HEK293T (cell line): ENCODE results near the gene TNIK.

Source experiments
- CTCF ChIA-PET: fragments of 350-600 bp; formaldehyde crosslinking; extraction: SDS; loops from one replicate; lab custom pipeline; 2021; ENCODE audit warnings: antibody characterized with exemption, inconsistent platforms; lab: Yijun Ruan, JAX
- POLR2A ChIA-PET: fragments of 350-600 bp; formaldehyde crosslinking; extraction: SDS; loops from one replicate; lab custom pipeline; 2020; ENCODE audit warnings: antibody characterized with exemption, inconsistent platforms; lab: Yijun Ruan, JAX
- DNase-seq: peaks from one replicate; pipeline ENCODE4 v3.0.0; 2012; ENCODE audit warnings: mixed read lengths; ENCODE audit errors: extremely low spot score
- ARNT ChIP-seq: fragments of 450-650 bp; IDR thresholded peaks from 2 replicates; pipeline ENCODE4 v1.6.1; 2017; ENCODE audit warnings: mild to moderate bottlenecking
- BHLHE40 ChIP-seq: fragments of 450-650 bp; IDR thresholded peaks from 2 replicates; pipeline ENCODE4 v1.6.1; 2016; ENCODE audit warnings: mild to moderate bottlenecking, moderate library complexity, borderline replicate concordance
- CTBP1 ChIP-seq: fragments of 450-650 bp; IDR thresholded peaks from 2 replicates; pipeline ENCODE4 v1.6.1; 2016; ENCODE audit warnings: borderline replicate concordance
- ELF4 ChIP-seq: fragments of 450-650 bp; IDR thresholded peaks from 2 replicates; pipeline ENCODE4 v1.6.1; 2017; ENCODE audit warnings: antibody characterized with exemption
- FOXA1 ChIP-seq: fragments of 450-650 bp; IDR thresholded peaks from 2 replicates; pipeline ENCODE4 v1.6.1; 2016; ENCODE audit warnings: mild to moderate bottlenecking
- FOXK2 ChIP-seq: fragments of 450-650 bp; IDR thresholded peaks from 2 replicates; pipeline ENCODE4 v1.6.1; 2016; ENCODE audit warnings: mild to moderate bottlenecking
- FOXM1 ChIP-seq: fragments of 450-650 bp; IDR thresholded peaks from 2 replicates; pipeline ENCODE4 v1.6.1; 2017; ENCODE audit warnings: mild to moderate bottlenecking, borderline replicate concordance
- HDGF ChIP-seq: fragments of 450-650 bp; IDR thresholded peaks from 2 replicates; pipeline ENCODE4 v1.6.1; 2017; ENCODE audit warnings: antibody characterized with exemption, borderline replicate concordance
- L3MBTL2 ChIP-seq: fragments of 450-650 bp; conservative IDR thresholded peaks from 2 replicates; pipeline ENCODE4 v1.6.1; 2016; ENCODE audit warnings: mild to moderate bottlenecking
- LEF1 ChIP-seq: fragments of 450-650 bp; IDR thresholded peaks from 2 replicates; pipeline ENCODE4 v1.6.1; 2017; ENCODE audit warnings: mild to moderate bottlenecking, borderline replicate concordance
- NFRKB ChIP-seq: fragments of 450-650 bp; IDR thresholded peaks from 2 replicates; pipeline ENCODE4 v1.6.1; 2016; ENCODE audit warnings: mild to moderate bottlenecking, moderate library complexity
- SP1 ChIP-seq: fragments of 450-650 bp; IDR thresholded peaks from 2 replicates; pipeline ENCODE4 v1.6.1; 2017
- SUZ12 ChIP-seq: fragments of 450-650 bp; IDR thresholded peaks from 2 replicates; pipeline ENCODE4 v1.6.1; 2016; ENCODE audit warnings: mild to moderate bottlenecking
- TARDBP ChIP-seq: fragments of 450-650 bp; IDR thresholded peaks from 2 replicates; pipeline ENCODE4 v1.6.1; 2016
- ZNF384 ChIP-seq: fragments of 450-650 bp; IDR thresholded peaks from 2 replicates; pipeline ENCODE4 v1.6.1; 2016
- TF ChIP-seq, protein P1 (sequence below): fragments of 450-650 bp; IDR thresholded peaks from 2 replicates; pipeline ENCODE4 v1.6.1; 2016

TNIK gene

DNA sequence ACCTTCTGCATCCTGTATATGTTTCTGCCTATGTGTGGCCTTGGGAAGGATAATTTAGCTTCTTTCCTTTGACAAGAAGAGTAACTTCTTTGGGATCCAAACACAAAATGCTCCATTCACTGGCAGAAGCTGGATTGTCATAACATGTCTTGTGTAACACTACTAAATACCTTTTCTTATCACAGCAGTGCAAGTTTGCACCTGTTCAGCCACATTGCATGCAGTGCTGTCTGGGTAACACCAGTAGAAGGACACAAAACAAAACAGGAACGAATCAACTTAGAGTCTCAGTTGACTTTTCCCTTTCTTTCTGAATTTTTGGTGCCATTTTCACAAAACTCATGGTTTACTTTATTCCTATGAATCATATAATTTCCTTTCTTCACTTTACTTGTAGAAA, 43.6 kb upstream of the TNIK start:
- CTCF ChIA-PET, result no interaction called here
- no peak for DNase-seq
- TF ChIP-seq FOXA1 (no peak), FOXM1 (no peak), NFRKB (no peak), LEF1 (no peak), CTBP1 (no peak), HDGF (no peak), SUZ12 (no peak), ZNF384 (no peak), TARDBP (no peak), ARNT (no peak), L3MBTL2 (no peak), SP1 (no peak), BHLHE40 (no peak), FOXK2 (no peak), ELF4 (no peak)
- TF ChIP-seq, protein P1, sequence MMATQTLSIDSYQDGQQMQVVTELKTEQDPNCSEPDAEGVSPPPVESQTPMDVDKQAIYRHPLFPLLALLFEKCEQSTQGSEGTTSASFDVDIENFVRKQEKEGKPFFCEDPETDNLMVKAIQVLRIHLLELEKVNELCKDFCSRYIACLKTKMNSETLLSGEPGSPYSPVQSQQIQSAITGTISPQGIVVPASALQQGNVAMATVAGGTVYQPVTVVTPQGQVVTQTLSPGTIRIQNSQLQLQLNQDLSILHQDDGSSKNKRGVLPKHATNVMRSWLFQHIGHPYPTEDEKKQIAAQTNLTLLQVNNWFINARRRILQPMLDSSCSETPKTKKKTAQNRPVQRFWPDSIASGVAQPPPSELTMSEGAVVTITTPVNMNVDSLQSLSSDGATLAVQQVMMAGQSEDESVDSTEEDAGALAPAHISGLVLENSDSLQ, result no peak
- POLR2A ChIA-PET, result no interaction called here

DNA sequence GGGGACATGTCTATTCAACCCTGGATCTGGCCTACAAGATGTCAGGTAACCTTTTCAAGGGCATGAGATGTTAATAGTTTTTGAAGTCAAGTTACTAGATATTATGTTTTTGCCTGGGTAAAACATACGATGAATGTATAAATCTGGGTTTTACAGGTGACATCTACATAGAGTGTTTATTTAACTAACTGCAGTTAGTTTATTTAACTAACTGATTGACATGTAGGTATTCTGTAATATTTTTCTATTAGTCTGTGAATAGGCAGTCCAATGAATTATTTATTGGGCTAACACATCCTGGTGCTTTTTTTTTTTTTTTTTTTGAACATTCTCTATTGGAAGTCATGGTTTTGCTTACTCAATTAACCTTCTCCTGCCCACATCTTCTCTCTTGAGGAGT, 38.7 kb upstream of the TNIK start:
- no peak for TF ChIP-seq FOXA1
- TF ChIP-seq, protein P1, result peak; percentile 65
- DNase-seq, result no peak
- POLR2A ChIA-PET, result no interaction called here
- CTCF ChIA-PET, result interaction anchor here (0.7 kb wide), 1 partner anchor 9 kb away, joined by 6 read pairs; no protein-coding TSS in a partner anchor

DNA sequence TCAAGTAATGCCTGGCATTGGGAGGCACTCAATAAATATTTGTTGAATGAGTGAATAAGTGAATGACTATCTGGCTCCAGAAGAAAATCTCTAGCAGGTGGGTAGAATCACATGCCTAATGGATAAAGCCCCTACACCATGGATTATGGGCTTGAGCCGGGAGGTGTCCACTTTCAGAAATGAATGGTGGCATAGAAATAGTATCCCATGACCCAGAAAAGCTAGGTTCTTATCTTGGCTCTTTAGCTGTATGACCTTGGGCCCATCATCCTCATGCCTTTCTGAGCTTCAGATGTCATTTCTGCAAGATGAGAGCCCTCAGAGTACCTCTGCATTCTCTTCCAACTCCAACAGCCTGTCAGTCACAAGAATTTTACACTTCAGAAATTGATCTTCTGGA, 37.3 kb upstream of the TNIK start:
- CTCF ChIA-PET, result interaction anchor here (0.6 kb wide), 1 partner anchor 55 kb away, joined by 3 read pairs; no protein-coding TSS in a partner anchor
- no peak for DNase-seq
- POLR2A ChIA-PET, result no interaction called here
- no peak for TF ChIP-seq FOXA1
- no peak for TF ChIP-seq ARNT
- TF ChIP-seq LEF1, result no peak
- TF ChIP-seq TARDBP, result no peak
- TF ChIP-seq CTBP1, result no peak
- TF ChIP-seq ZNF384, result no peak
- TF ChIP-seq FOXK2, result no peak
- no peak for TF ChIP-seq L3MBTL2
- TF ChIP-seq BHLHE40, result no peak
- no peak for TF ChIP-seq SUZ12
- TF ChIP-seq NFRKB, result no peak
- TF ChIP-seq HDGF, result no peak
- TF ChIP-seq FOXM1, result no peak

DNA sequence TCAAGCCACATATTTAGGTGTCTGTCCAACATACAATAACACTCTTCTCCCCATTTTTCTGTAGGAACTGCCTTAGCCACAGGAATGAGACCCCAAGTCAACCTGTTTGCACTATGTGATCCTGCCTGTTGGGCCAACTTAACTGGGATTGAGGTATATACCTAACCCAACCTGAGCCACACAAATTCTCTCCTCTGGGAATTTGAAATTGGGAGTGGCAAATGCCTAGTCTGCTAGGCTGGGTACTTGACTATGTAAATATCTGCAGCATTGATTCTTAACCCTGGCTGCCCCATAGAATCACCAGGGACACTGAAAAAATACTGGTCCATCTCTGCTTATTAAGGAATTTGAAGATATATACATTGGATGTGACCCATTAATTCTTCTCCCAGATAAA, 35.2 kb upstream of the TNIK start:
- no peak for TF ChIP-seq HDGF
- TF ChIP-seq TARDBP, result no peak
- TF ChIP-seq L3MBTL2, result no peak
- TF ChIP-seq LEF1, result no peak
- no peak for TF ChIP-seq NFRKB
- ChIA-PET POLR2A (no interaction called here), CTCF (no interaction called here)
- DNase-seq, result no peak

DNA sequence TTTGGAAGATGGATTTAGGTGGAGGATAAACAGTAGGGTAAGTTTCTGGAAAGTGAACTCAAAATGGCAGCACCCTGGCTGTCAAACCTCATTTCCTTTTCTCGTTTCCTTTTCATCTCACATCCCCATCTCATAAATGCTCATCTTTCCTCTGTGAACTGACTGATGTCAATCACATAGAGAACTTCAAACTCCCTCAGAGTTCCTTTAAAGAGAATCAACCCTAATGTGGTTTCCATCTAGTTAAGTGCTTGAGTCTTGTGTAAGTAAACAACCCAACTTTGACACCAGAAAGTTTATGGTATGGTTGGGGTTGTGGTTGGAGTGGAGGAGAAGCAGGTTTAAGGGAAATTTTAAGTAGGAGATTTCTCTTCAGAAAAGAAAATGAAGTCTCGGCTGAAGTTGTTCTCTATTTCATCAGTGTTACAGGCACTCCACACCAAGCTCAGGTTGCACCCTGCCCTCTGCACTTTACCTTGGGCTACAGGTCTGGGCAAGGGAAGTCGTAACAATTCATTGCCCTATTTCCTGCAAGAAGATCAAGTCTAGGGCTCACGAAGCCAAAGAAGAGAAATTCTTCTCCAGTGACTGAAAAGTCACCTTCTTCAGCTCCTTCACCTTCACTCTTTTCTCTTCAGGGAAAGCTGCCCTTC, 34.4 kb upstream of the TNIK start:
- ChIA-PET POLR2A (no interaction called here), CTCF (no interaction called here)
- TF ChIP-seq CTBP1 (no peak), HDGF (no peak), ZNF384 (no peak), SP1 (no peak), LEF1 (no peak), ELF4 (no peak), ARNT (no peak), NFRKB (no peak), SUZ12 (no peak), L3MBTL2 (no peak), FOXA1 (no peak), FOXM1 (no peak), BHLHE40 (no peak), TARDBP (no peak), FOXK2 (no peak)
- TF ChIP-seq, protein P1, result no peak
- DNase-seq, result no peak

DNA sequence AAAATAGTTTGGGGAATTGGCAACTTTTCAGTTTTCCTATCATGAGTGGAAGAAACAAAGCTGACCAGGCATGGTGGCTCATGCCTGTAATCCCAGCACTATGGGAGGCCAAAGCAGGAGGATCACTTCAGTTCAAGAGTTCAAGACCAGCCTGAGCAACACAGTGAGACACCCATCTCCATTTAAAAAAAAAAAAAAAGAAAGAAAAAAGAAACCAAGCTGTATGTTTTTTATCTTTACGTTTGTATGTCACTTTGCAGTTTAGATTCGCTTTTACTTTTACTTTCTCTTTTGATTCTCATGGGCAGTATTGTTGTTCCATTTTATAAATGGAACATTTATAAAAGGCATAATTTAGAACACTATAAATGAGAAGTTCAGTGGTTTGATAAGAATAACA, 31.2 kb upstream of the TNIK start:
- CTCF ChIA-PET, result no interaction called here
- POLR2A ChIA-PET, result no interaction called here
- TF ChIP-seq NFRKB (no peak), L3MBTL2 (no peak), FOXA1 (no peak), LEF1 (no peak), HDGF (no peak), FOXM1 (no peak), ZNF384 (no peak), CTBP1 (no peak), SP1 (no peak), SUZ12 (no peak), BHLHE40 (no peak), ARNT (no peak), TARDBP (no peak), ELF4 (no peak)
- DNase-seq, result no peak
